Measurements from ENCODE around the gene KCNIP3.
"Not testable (repeated sequence)": the region's sequence is repeated elsewhere in the genome, so short reads cannot be mapped to it uniquely, and the experiment has no call there.

KCNIP3 gene

GRCh38 chr2:95435162-95435871 is 138.2 kb downstream of the KCNIP3 start:
- H3K9me3 Mint-ChIP-seq; H3K27ac Mint-ChIP-seq; H3K4me3 Mint-ChIP-seq; DNase-seq; H3K27me3 Mint-ChIP-seq; H3K36me3 Mint-ChIP-seq (ENCODE audit: low read depth); H3K4me1 Mint-ChIP-seq (ENCODE audit: low read depth): not testable (repeated sequence)
